ENCODE data around the gene PPIF. TPM values are rescaled to one million over a fixed set of nuclear protein-coding genes. Genes with fewer than 3 reads are reported as not detected.

PPIF gene
- total and polyA plus RNA-seq, 4 donors = 22.2 to 84.3 (median 60.0) TPM

- no peak for TF ChIP-seq CTCF (IDR thresholded peaks at IDR 0.05; ENCODE audit: low read depth, low read length, missing input control)
Observed at GRCh38 chr10:79305515-79305914, 41.8 kb upstream of the PPIF start (continued).

GRCh38 chr10:79305988-79306387 is 41.3 kb upstream of the PPIF start:
- peaks cover 0 to 14% (median 9%) of the 10 kb centered on the region in 4 donors for H3K4me1 ChIP-seq (ENCODE audit: control insufficient read depth in 4 of 4, insufficient read depth in 4 of 4, low read length in 3 of 4)
- WGBS = 95% methylated on average over 15 of the region's 15 CpGs

GRCh38 chr10:79306644-79307220 is 40.5 kb upstream of the PPIF start:
- H3K36me3 ChIP-seq (ENCODE audit: control insufficient read depth in 4 of 4, insufficient read depth in 3 of 4, low read depth in 1 of 4, low read length in 3 of 4) = peaks cover 30 to 75% (median 43%) of the 10 kb centered on the region in 4 donors
- WGBS = 91% methylated on average over 8 of the region's 8 CpGs
- no peak for DNase-seq (ENCODE audit: low spot score)
- no peaks in the 10 kb centered on the region for H3K9me3 ChIP-seq (ENCODE audit: control insufficient read depth in 4 of 4, low read length in 3 of 4)
- no peak overlapping the region for H3K9ac ChIP-seq (ENCODE audit: low read depth in 1 of 2, low read length in 2 of 2)
- no peaks in the 10 kb centered on the region for H3K27me3 ChIP-seq (ENCODE audit: control insufficient read depth in 4 of 4, insufficient read depth in 4 of 4, low read length in 3 of 4)
- no peak overlapping the region for H3K4me3 ChIP-seq (ENCODE audit: low read depth in 1 of 3, low read length in 3 of 3)
- no peak overlapping the region for H3K27ac ChIP-seq (ENCODE audit: low read depth in 1 of 2, low read length in 2 of 2)
- H3K4me1 ChIP-seq (ENCODE audit: control insufficient read depth in 4 of 4, insufficient read depth in 4 of 4, low read length in 3 of 4) = peaks cover 0 to 6% (median 6%) of the 10 kb centered on the region in 4 donors
- TF ChIP-seq JUND (IDR thresholded peaks at IDR 0.05) = no peak
- TF ChIP-seq CTCF (IDR thresholded peaks at IDR 0.05; ENCODE audit: low read depth, low read length, missing input control) = no peak
- TF ChIP-seq FOXA1 (IDR thresholded peaks at IDR 0.05) = no peak
- no peak for TF ChIP-seq FOXA2 (IDR thresholded peaks at IDR 0.05)
- no peak for TF ChIP-seq SP1 (IDR thresholded peaks at IDR 0.05)
- TF ChIP-seq HNF4G (IDR thresholded peaks at IDR 0.05) = no peak
- TF ChIP-seq NR2F2 (IDR thresholded peaks at IDR 0.05) = no peak
- TF ChIP-seq REST (IDR thresholded peaks at IDR 0.05) = no peak
- TF ChIP-seq HNF4A (conservative IDR thresholded peaks at IDR 0.05) = no peak
- TF ChIP-seq RXRA (IDR thresholded peaks at IDR 0.05) = no peak
- TF ChIP-seq GABPA (IDR thresholded peaks at IDR 0.05 in 1 of 2, conservative IDR thresholded peaks at IDR 0.05 in 1 of 2) = no peak
- no peak for TF ChIP-seq RAD21 (IDR thresholded peaks at IDR 0.05)
- TF ChIP-seq ATF3 (IDR thresholded peaks at IDR 0.05) = no peak
- TF ChIP-seq MAX (IDR thresholded peaks at IDR 0.05) = no peak
- TF ChIP-seq EGR1 (IDR thresholded peaks at IDR 0.05; ENCODE audit: low read depth in 2 of 2) = no peak

More at GRCh38 chr10:79305988-79306387, 41.3 kb upstream of the PPIF start:
- Histone ChIP-seq H3K27me3 (ENCODE audit: control insufficient read depth in 4 of 4, insufficient read depth in 4 of 4, low read length in 3 of 4) (no peaks in the 10 kb centered on the region), H3K36me3 (ENCODE audit: control insufficient read depth in 4 of 4, insufficient read depth in 3 of 4, low read depth in 1 of 4, low read length in 3 of 4) (peaks cover 32 to 80% (median 45%) of the 10 kb centered on the region in 4 donors), H3K9me3 (ENCODE audit: control insufficient read depth in 4 of 4, low read length in 3 of 4) (no peaks in the 10 kb centered on the region), H3K9ac (ENCODE audit: low read depth in 1 of 2, low read length in 2 of 2) (no peak overlapping the region), H3K27ac (ENCODE audit: low read depth in 1 of 2, low read length in 2 of 2) (no peak overlapping the region), H3K4me3 (ENCODE audit: low read depth in 1 of 3, low read length in 3 of 3) (no peak overlapping the region)
- no peak for TF ChIP-seq HNF4A (conservative IDR thresholded peaks at IDR 0.05)
- no peak for TF ChIP-seq SP1 (IDR thresholded peaks at IDR 0.05)
- TF ChIP-seq GABPA (IDR thresholded peaks at IDR 0.05 in 1 of 2, conservative IDR thresholded peaks at IDR 0.05 in 1 of 2) = no peak
- TF ChIP-seq FOXA2 (IDR thresholded peaks at IDR 0.05) = no peak
- TF ChIP-seq EGR1 (IDR thresholded peaks at IDR 0.05; ENCODE audit: low read depth in 2 of 2) = no peak
- no peak for TF ChIP-seq JUND (IDR thresholded peaks at IDR 0.05)
- no peak for TF ChIP-seq CTCF (IDR thresholded peaks at IDR 0.05; ENCODE audit: low read depth, low read length, missing input control)
- no peak for DNase-seq (ENCODE audit: low spot score)
